ENCODE measurements around the gene PCDHGB6. TPM values are rescaled to one million over a fixed set of nuclear protein-coding genes. Genes with fewer than 3 reads are reported as not detected.
"Not testable (repeated sequence)": the region's sequence is repeated elsewhere in the genome, so short reads cannot be mapped to it uniquely, and the experiment has no call there.

Gene PCDHGB6
- total RNA-seq, 1 experiment from 2014 or later, result 6.0 TPM

- no peak overlapping the region for H3K4me2 ChIP-seq (ENCODE audit: insufficient read depth, insufficient read length, low read length)
- H3K18ac ChIP-seq (ENCODE audit: insufficient read length, low read depth, low read length), result no peak overlapping the region
- no peaks in the 10 kb centered on the region for H3K79me2 ChIP-seq (ENCODE audit: insufficient read depth, low read length)
- H3K4me1 ChIP-seq (ENCODE audit: insufficient read depth, low read length), result no peaks in the 10 kb centered on the region
- Mint-ChIP-seq H3K4me1 (no peaks in the 10 kb centered on the region), H3K9me3 (peaks cover 64 to 72% of the 10 kb centered on the region in 2 experiments), H3K27ac (no peak overlapping the region), H3K4me3 (no peak overlapping the region), H3K36me3 (ENCODE audit: insufficient read depth in 1 of 3, low read depth in 3 of 3) (peaks cover 54 to 76% (median 57%) of the 10 kb centered on the region in 3 experiments), H3K27me3 (ENCODE audit: low read depth) (peaks cover 3% of the 10 kb centered on the region)
- H3K23me2 ChIP-seq (ENCODE audit: insufficient read length, low read depth, low read length, poor library complexity, severe bottlenecking), result no peaks in the 10 kb centered on the region
- no peak overlapping the region for H2BK120ac ChIP-seq (ENCODE audit: low read depth, low read length, poor library complexity, severe bottlenecking)
- no peak overlapping the region for H2AFZ ChIP-seq (ENCODE audit: low read length)
- TF ChIP-seq, protein P1, sequence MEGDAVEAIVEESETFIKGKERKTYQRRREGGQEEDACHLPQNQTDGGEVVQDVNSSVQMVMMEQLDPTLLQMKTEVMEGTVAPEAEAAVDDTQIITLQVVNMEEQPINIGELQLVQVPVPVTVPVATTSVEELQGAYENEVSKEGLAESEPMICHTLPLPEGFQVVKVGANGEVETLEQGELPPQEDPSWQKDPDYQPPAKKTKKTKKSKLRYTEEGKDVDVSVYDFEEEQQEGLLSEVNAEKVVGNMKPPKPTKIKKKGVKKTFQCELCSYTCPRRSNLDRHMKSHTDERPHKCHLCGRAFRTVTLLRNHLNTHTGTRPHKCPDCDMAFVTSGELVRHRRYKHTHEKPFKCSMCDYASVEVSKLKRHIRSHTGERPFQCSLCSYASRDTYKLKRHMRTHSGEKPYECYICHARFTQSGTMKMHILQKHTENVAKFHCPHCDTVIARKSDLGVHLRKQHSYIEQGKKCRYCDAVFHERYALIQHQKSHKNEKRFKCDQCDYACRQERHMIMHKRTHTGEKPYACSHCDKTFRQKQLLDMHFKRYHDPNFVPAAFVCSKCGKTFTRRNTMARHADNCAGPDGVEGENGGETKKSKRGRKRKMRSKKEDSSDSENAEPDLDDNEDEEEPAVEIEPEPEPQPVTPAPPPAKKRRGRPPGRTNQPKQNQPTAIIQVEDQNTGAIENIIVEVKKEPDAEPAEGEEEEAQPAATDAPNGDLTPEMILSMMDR (conservative IDR thresholded peaks at IDR 0.05), result no peak
- H3K56ac ChIP-seq (ENCODE audit: insufficient read length, low read depth, low read length), result no peak overlapping the region
- H3K79me1 ChIP-seq (ENCODE audit: insufficient read depth, low read depth, low read length, poor library complexity, severe bottlenecking), result no peaks in the 10 kb centered on the region
- H2BK12ac ChIP-seq (ENCODE audit: insufficient read length, low read depth, low read length), result no peak overlapping the region
- WGBS (ENCODE audit: extremely low coverage, insufficient read length, low lambda C conversion rate), result no CpG with 5 or more reads among the region's 37 CpGs
- H3K9ac ChIP-seq (ENCODE audit: extremely low read depth, insufficient read length, low read length), result no peak overlapping the region
- no peak overlapping the region for H4K8ac ChIP-seq (replicated peaks; ENCODE audit: insufficient read length, low read depth, low read length)
- H3K4ac ChIP-seq (ENCODE audit: low read depth, low read length), result no peak overlapping the region
- H3K14ac ChIP-seq (ENCODE audit: insufficient read depth, low read length), result no peak overlapping the region
- no peak overlapping the region for H2AK5ac ChIP-seq (ENCODE audit: insufficient read length, low read length)
- H2BK15ac ChIP-seq (ENCODE audit: low read depth, low read length), result no peak overlapping the region
- no peak overlapping the region for H3K27ac ChIP-seq (ENCODE audit: insufficient read length, low read depth, low read length)
- peaks cover 23% of the 10 kb centered on the region for H3K9me3 ChIP-seq (ENCODE audit: control insufficient read depth, low read depth, low read length)
- H4K5ac ChIP-seq (ENCODE audit: insufficient read length, low read depth, low read length), result no peak overlapping the region
- H4K91ac ChIP-seq (ENCODE audit: insufficient read length, low read depth, low read length), result no peak overlapping the region
- no peak overlapping the region for H3T11ph ChIP-seq (ENCODE audit: low read length)
- no peaks in the 10 kb centered on the region for H3K27me3 ChIP-seq (ENCODE audit: insufficient read depth, low read length)
- H3K23ac ChIP-seq (ENCODE audit: insufficient read length, low read depth, low read length), result no peak overlapping the region
- DNase-seq, result no peak
- H2BK20ac ChIP-seq (ENCODE audit: low read depth, low read length, poor library complexity, severe bottlenecking), result no peak overlapping the region
- no peak overlapping the region for H2BK5ac ChIP-seq (ENCODE audit: insufficient read length, low read length)
- no peaks in the 10 kb centered on the region for H4K20me1 ChIP-seq (ENCODE audit: control insufficient read depth, insufficient read depth, insufficient read length)
These were observed 23.5 kb downstream of the PCDHGB6 start for GRCh38 chr5:141431286-141431685.

GRCh38 chr5:141432308-141432707 lies 24.5 kb downstream of the PCDHGB6 start:
- Mint-ChIP-seq H3K9me3 (peaks cover 54 to 61% of the 10 kb centered on the region in 2 experiments), H3K36me3 (ENCODE audit: insufficient read depth in 1 of 3, low read depth in 3 of 3) (peaks cover 46 to 65% (median 47%) of the 10 kb centered on the region in 3 experiments)
- H2AFZ ChIP-seq (ENCODE audit: low read length); H3K4me3 Mint-ChIP-seq; H2BK5ac ChIP-seq (ENCODE audit: insufficient read length, low read length); H4K91ac ChIP-seq (ENCODE audit: insufficient read length, low read depth, low read length); H3K27ac Mint-ChIP-seq; H3K23ac ChIP-seq (ENCODE audit: insufficient read length, low read depth, low read length); H3K79me2 ChIP-seq (ENCODE audit: insufficient read depth, low read length); H3K27me3 ChIP-seq (ENCODE audit: insufficient read depth, low read length); H2BK120ac ChIP-seq (ENCODE audit: low read depth, low read length, poor library complexity, severe bottlenecking); H4K5ac ChIP-seq (ENCODE audit: insufficient read length, low read depth, low read length); H4K20me1 ChIP-seq (ENCODE audit: control insufficient read depth, insufficient read depth, insufficient read length); H2BK12ac ChIP-seq (ENCODE audit: insufficient read length, low read depth, low read length); H2AK5ac ChIP-seq (ENCODE audit: insufficient read length, low read length); H3K79me1 ChIP-seq (ENCODE audit: insufficient read depth, low read depth, low read length, poor library complexity, severe bottlenecking); H3K9ac ChIP-seq (ENCODE audit: extremely low read depth, insufficient read length, low read length); H3K4ac ChIP-seq (ENCODE audit: low read depth, low read length); H3K4me2 ChIP-seq (ENCODE audit: insufficient read depth, insufficient read length, low read length); H3K27me3 Mint-ChIP-seq (ENCODE audit: low read depth); H3K23me2 ChIP-seq (ENCODE audit: insufficient read length, low read depth, low read length, poor library complexity, severe bottlenecking); H3K56ac ChIP-seq (ENCODE audit: insufficient read length, low read depth, low read length); H3K4me1 ChIP-seq (ENCODE audit: insufficient read depth, low read length); H2BK15ac ChIP-seq (ENCODE audit: low read depth, low read length); H3K4me1 Mint-ChIP-seq; H3K14ac ChIP-seq (ENCODE audit: insufficient read depth, low read length); DNase-seq; H2BK20ac ChIP-seq (ENCODE audit: low read depth, low read length, poor library complexity, severe bottlenecking); H4K8ac ChIP-seq (replicated peaks; ENCODE audit: insufficient read length, low read depth, low read length); H3K27ac ChIP-seq (ENCODE audit: insufficient read length, low read depth, low read length); H3K18ac ChIP-seq (ENCODE audit: insufficient read length, low read depth, low read length); H3T11ph ChIP-seq (ENCODE audit: low read length): not testable (repeated sequence)
- no CpG with 5 or more reads among the region's 38 CpGs for WGBS (ENCODE audit: extremely low coverage, insufficient read length, low lambda C conversion rate)
- peaks cover 17% of the 10 kb centered on the region for H3K9me3 ChIP-seq (ENCODE audit: control insufficient read depth, low read depth, low read length)
